PC-3 (cell line): ENCODE measurements around the gene AOPEP. TPM values are rescaled to one million over a fixed set of nuclear protein-coding genes. Genes with fewer than 3 reads are reported as not detected.
A peak's percentile ranks its signal among the peaks of the same experiment; 100 is the strongest.

Experiments used
- ATAC-seq: fragments of 200-7000 bp; cut with Tn5 transposase; 2 replicates; pipeline ENCODE4 v1.9.1; 2020; ENCODE audit warnings: mild to moderate bottlenecking, moderate library complexity
- BruUV-seq: library from RNA; stranded (reverse); fragments of 400-500 nt; replicated peaks from 2 replicates; lab custom pipeline; 2021; lab: Mats Ljungman, UMichigan
- CTCF ChIA-PET: fragments of 300-600 bp; sonication (Branson Sonifier 250); formaldehyde crosslinking; loops from one replicate; lab custom pipeline; 2022; ENCODE audit warnings: antibody characterized with exemption; lab: Charles Lee
- POLR2A ChIA-PET: fragments of 300-600 bp; sonication (Branson Sonifier 250); formaldehyde crosslinking; loops from one replicate; lab custom pipeline; 2022; ENCODE audit warnings: antibody characterized with exemption; ENCODE audit not compliant: unreplicated experiment; lab: Charles Lee
- DNase-seq: peaks from one replicate; pipeline ENCODE4 v3.0.0-alpha.2; 2015
- H2AFZ ChIP-seq: fragments of 300-600 bp; sonication (generic); 2 replicates; pipeline ENCODE4 v1.6.0; 2016; ENCODE audit warnings: antibody characterized with exemption, low read length
- H3F3A ChIP-seq: fragments of 300-600 bp; sonication (generic); one replicate; pipeline ENCODE4 v1.6.0; 2017; ENCODE audit warnings: antibody characterized with exemption, low read length, control low read depth, mild to moderate bottlenecking; ENCODE audit not compliant: unreplicated experiment
- H3K27ac ChIP-seq: fragments of 300-600 bp; sonication (generic); 2 replicates; pipeline ENCODE4 v1.5.1; 2016; ENCODE audit warnings: mild to moderate bottlenecking, low read length
- H3K27me3 ChIP-seq: fragments of 300-600 bp; sonication (generic); 2 replicates; pipeline ENCODE4 v1.6.1; 2016; ENCODE audit warnings: low read length, mixed read lengths
- H3K36me3 ChIP-seq: fragments of 300-600 bp; sonication (generic); 2 replicates; pipeline ENCODE4 v1.6.1; 2016; ENCODE audit warnings: low read depth, mixed run types, low read length, mixed read lengths
- H3K4me1 ChIP-seq: fragments of 300-600 bp; sonication (generic); 2 replicates; pipeline ENCODE4 v1.5.1; 2016; ENCODE audit warnings: low read length; ENCODE audit not compliant: insufficient read depth
- H3K4me2 ChIP-seq: fragments of 300-600 bp; sonication (generic); 2 replicates; pipeline ENCODE4 v1.6.0; 2016; ENCODE audit warnings: low read length
- H3K4me3 ChIP-seq: fragments of 300-600 bp; sonication (generic); 2 replicates; pipeline ENCODE4 v1.5.1; 2016; ENCODE audit warnings: mild to moderate bottlenecking, low read length, mixed read lengths
- H3K79me2 ChIP-seq: fragments of 300-600 bp; sonication (generic); 2 replicates; pipeline ENCODE4 v1.6.1; 2017; ENCODE audit warnings: low read length, mixed read lengths
- H3K9ac ChIP-seq: fragments of 300-600 bp; sonication (generic); 2 replicates; pipeline ENCODE4 v1.6.0; 2016; ENCODE audit warnings: mild to moderate bottlenecking, low read length
- H3K9me2 ChIP-seq: fragments of 300-600 bp; sonication (generic); replicated peaks from 2 replicates; pipeline ENCODE4 v1.6.1; 2016; ENCODE audit warnings: mixed run types, low read length, mixed read lengths
- H3K9me3 ChIP-seq: fragments of 300-600 bp; sonication (generic); 2 replicates; pipeline ENCODE4 v1.6.1; 2016; ENCODE audit warnings: low read length, mixed read lengths
- H4K20me1 ChIP-seq: fragments of 300-600 bp; sonication (generic); 2 replicates; pipeline ENCODE4 v1.6.1; 2016; ENCODE audit warnings: low read length, mixed read lengths
- CTCF ChIP-seq: fragments of 300-600 bp; sonication (generic); conservative IDR thresholded peaks from 2 replicates; pipeline ENCODE4 v1.5.1; 2017; ENCODE audit warnings: antibody characterized with exemption, low read depth, mild to moderate bottlenecking, low read length
- EZH2 ChIP-seq: fragments of 300-600 bp; sonication (generic); IDR thresholded peaks from one replicate; pipeline ENCODE4 v1.6.1; 2017; ENCODE audit warnings: antibody characterized with exemption, mild to moderate bottlenecking, low read length; ENCODE audit not compliant: unreplicated experiment
- EZH2phosphoT487 ChIP-seq: fragments of 300-600 bp; sonication (generic); IDR thresholded peaks from 2 replicates; pipeline ENCODE4 v1.6.1; 2018; ENCODE audit warnings: mild to moderate bottlenecking, antibody characterized with exemption, low read length, borderline replicate concordance
- intact Hi-C: fragments of 100-400 bp; cut with micrococcal nuclease; formaldehyde crosslinking; loops from 2 replicates; pipeline ENCODE4 v1.9.0; 2023
- total RNA-seq: library from RNA; depleted of rRNA; stranded (reverse); fragments of >200 nt; gene quantifications from 2 replicates; pipeline ENCODE4 v1.2.3, GENCODE V29; 2014

AOPEP gene
- total RNA-seq, 1 experiment from 2014 or later, result 23.1 TPM

DNA sequence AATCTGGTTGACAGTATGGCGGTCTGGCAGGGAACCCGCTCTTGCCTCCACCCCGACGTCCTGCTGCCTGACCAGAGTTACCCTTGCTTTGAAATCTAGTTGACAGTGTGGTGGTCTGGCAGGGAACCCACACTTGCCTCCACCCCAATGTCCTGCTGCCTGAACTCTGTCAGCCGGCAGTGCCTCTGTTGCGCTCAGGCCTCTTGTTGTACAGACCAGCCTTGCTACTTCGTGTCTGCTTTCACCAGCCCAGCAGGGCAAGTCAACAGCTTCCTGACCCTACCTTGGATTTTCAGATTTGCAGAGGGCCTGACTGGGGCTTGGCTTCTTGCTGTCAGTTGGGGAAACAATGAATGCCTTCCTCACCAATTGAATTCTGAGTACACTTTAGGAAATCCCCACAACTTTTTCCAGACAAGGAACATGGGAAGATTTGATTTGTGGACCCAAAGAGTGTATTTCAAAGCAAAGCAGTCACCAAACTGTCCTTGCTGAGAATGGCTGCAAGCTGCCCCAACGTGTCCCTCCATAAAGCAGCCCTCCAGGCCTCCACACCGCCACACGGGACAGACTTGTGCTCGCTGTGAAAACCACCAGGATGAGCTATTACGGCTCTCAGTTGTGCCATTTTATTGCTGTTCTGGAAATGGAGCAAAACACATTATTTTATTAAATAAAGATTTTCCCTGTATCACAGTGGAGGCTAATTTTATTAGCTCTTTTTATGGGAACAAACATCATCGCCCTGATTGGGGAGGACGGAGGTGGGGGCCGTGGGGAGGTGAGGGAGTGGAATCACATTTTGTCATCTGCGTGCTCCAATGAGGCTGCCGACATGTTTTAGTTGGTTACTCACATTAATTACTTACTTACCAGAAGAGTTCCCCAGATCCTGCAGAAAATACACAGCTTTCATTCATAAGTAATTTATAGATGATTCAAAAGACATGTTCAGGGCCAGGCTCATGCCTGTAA, 189.3 kb downstream of the AOPEP start:
- no peak overlapping the region for H3K4me2 ChIP-seq
- H3K27me3 ChIP-seq, result no peaks in the 10 kb centered on the region
- no peak overlapping the region for H3K9ac ChIP-seq
- no peaks in the 10 kb centered on the region for H3K9me2 ChIP-seq
- no TSS peak for BruUV-seq
- H3K4me1 ChIP-seq, result peaks cover 86% of the 10 kb centered on the region
- ATAC-seq (no peak), DNase-seq (no peak)
- H3K27ac ChIP-seq, result peak overlapping the region; percentile 74; the same call in 1 of the 2 replicates
- no peak overlapping the region for H2AFZ ChIP-seq
- H3K79me2 ChIP-seq, result peaks cover 24% of the 10 kb centered on the region
- peaks cover 4% of the 10 kb centered on the region for H3F3A ChIP-seq
- H3K4me3 ChIP-seq, result no peak overlapping the region
- no peaks in the 10 kb centered on the region for H4K20me1 ChIP-seq
- intact Hi-C loops, result loop anchor here (10.0 kb wide), 1 partner anchor 199 kb away; no protein-coding TSS in a partner anchor
- no peaks in the 10 kb centered on the region for H3K9me3 ChIP-seq
- no peak for TF ChIP-seq EZH2phosphoT487
- no peak for TF ChIP-seq CTCF
- TF ChIP-seq EZH2, result no peak
- H3K36me3 ChIP-seq, result no peaks in the 10 kb centered on the region
- POLR2A ChIA-PET, result no interaction called here
- CTCF ChIA-PET, result no interaction called here

GRCh38 chr9:94916956-94917355, 190.5 kb downstream of the AOPEP start:
- intact Hi-C loops, result loop anchor here (10.0 kb wide), 1 partner anchor 198 kb away; no protein-coding TSS in a partner anchor
- peak overlapping the region; percentile 64 for H3K4me2 ChIP-seq
- peak overlapping the region; percentile 12; the same call in 1 of the 2 replicates for H3K9ac ChIP-seq
- no TSS peak for BruUV-seq
- H3K27me3 ChIP-seq, result no peaks in the 10 kb centered on the region
- peaks cover 94% of the 10 kb centered on the region for H3K4me1 ChIP-seq
- H3K36me3 ChIP-seq, result no peaks in the 10 kb centered on the region
- H3K79me2 ChIP-seq, result peaks cover 24% of the 10 kb centered on the region
- DNase-seq (peak; percentile 73), ATAC-seq (no peak)
- H3K4me3 ChIP-seq, result no peak overlapping the region
- no peaks in the 10 kb centered on the region for H3K9me3 ChIP-seq
- peak overlapping the region; percentile 78 for H3K27ac ChIP-seq
- H3F3A ChIP-seq, result peaks cover 4% of the 10 kb centered on the region
- no peak overlapping the region for H2AFZ ChIP-seq
- TF ChIP-seq EZH2 (no peak), CTCF (no peak), EZH2phosphoT487 (no peak)
- no peaks in the 10 kb centered on the region for H3K9me2 ChIP-seq
- ChIA-PET POLR2A (no interaction called here), CTCF (interaction anchor here (0.6 kb wide), 1 partner anchor 112 kb away, joined by 4 read pairs; no protein-coding TSS in a partner anchor)
- H4K20me1 ChIP-seq, result no peaks in the 10 kb centered on the region
